C4-2B (cell line): Measurements from ENCODE around the gene COX6B2.

Experiments
- ZFX ChIP-seq: fragments of 450-650 bp; IDR thresholded peaks from 2 replicates; pipeline ENCODE4 v1.6.1; 2017
- TF ChIP-seq, protein P1 (sequence below): fragments of 450-650 bp; conservative IDR thresholded peaks from 2 replicates; pipeline ENCODE4 v1.5.1; 2017; ENCODE audit warnings: mild to moderate bottlenecking

DNA sequence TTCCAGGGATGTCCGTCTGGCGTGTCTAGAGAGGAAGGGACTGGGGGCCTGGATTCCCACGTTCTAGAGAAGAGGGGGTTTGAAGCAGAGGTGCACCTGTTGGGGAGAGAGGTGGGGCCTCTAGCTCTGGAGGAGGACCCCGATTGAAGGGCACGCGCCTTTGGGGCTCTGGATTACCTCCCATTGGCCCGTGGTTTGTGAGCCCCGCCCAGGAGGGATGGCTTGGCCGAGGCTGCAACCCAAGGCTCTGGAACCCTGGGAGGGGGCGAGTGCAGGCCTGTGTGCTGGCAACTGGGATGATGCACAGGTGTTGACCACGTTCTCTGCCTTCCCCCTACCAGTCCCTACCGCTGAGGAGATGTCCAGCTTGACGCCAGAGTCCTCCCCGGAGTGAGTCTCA is 49.5 kb downstream of the COX6B2 start:
- TF ChIP-seq, protein P1, sequence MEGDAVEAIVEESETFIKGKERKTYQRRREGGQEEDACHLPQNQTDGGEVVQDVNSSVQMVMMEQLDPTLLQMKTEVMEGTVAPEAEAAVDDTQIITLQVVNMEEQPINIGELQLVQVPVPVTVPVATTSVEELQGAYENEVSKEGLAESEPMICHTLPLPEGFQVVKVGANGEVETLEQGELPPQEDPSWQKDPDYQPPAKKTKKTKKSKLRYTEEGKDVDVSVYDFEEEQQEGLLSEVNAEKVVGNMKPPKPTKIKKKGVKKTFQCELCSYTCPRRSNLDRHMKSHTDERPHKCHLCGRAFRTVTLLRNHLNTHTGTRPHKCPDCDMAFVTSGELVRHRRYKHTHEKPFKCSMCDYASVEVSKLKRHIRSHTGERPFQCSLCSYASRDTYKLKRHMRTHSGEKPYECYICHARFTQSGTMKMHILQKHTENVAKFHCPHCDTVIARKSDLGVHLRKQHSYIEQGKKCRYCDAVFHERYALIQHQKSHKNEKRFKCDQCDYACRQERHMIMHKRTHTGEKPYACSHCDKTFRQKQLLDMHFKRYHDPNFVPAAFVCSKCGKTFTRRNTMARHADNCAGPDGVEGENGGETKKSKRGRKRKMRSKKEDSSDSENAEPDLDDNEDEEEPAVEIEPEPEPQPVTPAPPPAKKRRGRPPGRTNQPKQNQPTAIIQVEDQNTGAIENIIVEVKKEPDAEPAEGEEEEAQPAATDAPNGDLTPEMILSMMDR = no peak
- TF ChIP-seq ZFX = no peak
